Measurements from ENCODE around the gene LRRC63. TPM values are rescaled to one million over a fixed set of nuclear protein-coding genes. Genes with fewer than 3 reads are reported as not detected.

The LRRC63 gene
- total and polyA plus RNA-seq, 2 of the 4 experiments (the other 2 are of a cell fraction), result not detected

- Histone ChIP-seq H3K27me3 (ENCODE audit: control insufficient read depth, insufficient read depth, low read length) (no peaks in the 10 kb centered on the region), H3K56ac (ENCODE audit: extremely low read depth, insufficient read depth, low read length) (no peak overlapping the region), H3K4me3 (ENCODE audit: insufficient read depth, low read depth, low read length) (no peak overlapping the region), H2AK5ac (ENCODE audit: low read depth, low read length) (no peak overlapping the region), H3K18ac (ENCODE audit: low read depth, low read length) (no peak overlapping the region), H3K9ac (ENCODE audit: low read depth, low read length) (no peak overlapping the region), H2AK9ac (replicated peaks; ENCODE audit: low read depth, low read length, poor library complexity) (no peak overlapping the region), H2BK20ac (ENCODE audit: low read depth, low read length) (no peak overlapping the region), H2BK120ac (ENCODE audit: low read depth, low read length) (no peak overlapping the region), H3K36me3 (ENCODE audit: control insufficient read depth, insufficient read depth, low read length) (no peaks in the 10 kb centered on the region), H3K4me2 (ENCODE audit: low read depth, low read length) (no peak overlapping the region), H3K9me1 (ENCODE audit: insufficient read depth, low read length) (no peaks in the 10 kb centered on the region), H3K14ac (replicated peaks; ENCODE audit: low read depth, low read length) (no peak overlapping the region), H4K91ac (ENCODE audit: insufficient read depth, low read depth, low read length) (no peak overlapping the region), H2BK5ac (ENCODE audit: low read depth, low read length, poor library complexity, severe bottlenecking) (no peak overlapping the region), H3K4me1 (ENCODE audit: control insufficient read depth, insufficient read depth, low read length) (no peaks in the 10 kb centered on the region), H3K4ac (ENCODE audit: low read depth, low read length) (no peak overlapping the region), H3K9me3 (ENCODE audit: control insufficient read depth, insufficient read depth, low read length) (no peaks in the 10 kb centered on the region), H2AFZ (replicated peaks; ENCODE audit: low read length, poor library complexity) (no peak overlapping the region), H4K8ac (ENCODE audit: low read depth in 2 of 2, low read length in 2 of 2) (no peak overlapping the region), H2BK15ac (ENCODE audit: low read depth, low read length) (no peak overlapping the region), H4K5ac (ENCODE audit: low read depth, low read length) (no peak overlapping the region), H3K79me1 (ENCODE audit: low read depth in 1 of 2, low read length in 2 of 2) (no peaks in the 10 kb centered on the region), H4K20me1 (ENCODE audit: insufficient read depth, low read length) (no peaks in the 10 kb centered on the region), H3K27ac (ENCODE audit: insufficient read depth, low read length) (no peak overlapping the region), H3K23ac (ENCODE audit: low read depth, low read length) (no peak overlapping the region)
- dilution Hi-C loops (cut with HindIII; ENCODE audit: low sequenced_read_pairs, unreplicated experiment), result no loop called here
- 63% methylated on average over 2 of the region's 2 CpGs; no CpG with 5 or more reads in 1 of the 2 experiments for WGBS, 2 experiments (ENCODE audit: extremely low coverage in 2 of 2, insufficient read length in 1 of 2)
- intact Hi-C loops (cut with micrococcal nuclease), result no loop called here
- POLR2A ChIA-PET (ENCODE audit: unreplicated experiment), result no interaction called here
- no peak for ATAC-seq (ENCODE audit: low read depth)
- in situ Hi-C loops (cut with MboI; ENCODE audit: low sequenced_read_pairs), result no loop called here
- DNase-seq, result no peak
- TF ChIP-seq RAD21 (IDR thresholded peaks at IDR 0.05; ENCODE audit: low read length), result no peak
- TF ChIP-seq MAZ (IDR thresholded peaks at IDR 0.05; ENCODE audit: borderline replicate concordance, low read depth, low read length), result no peak
- TF ChIP-seq BHLHE40 (IDR thresholded peaks at IDR 0.05; ENCODE audit: low read depth, low read length), result no peak
- TF ChIP-seq NFE2L2 (IDR thresholded peaks at IDR 0.05; ENCODE audit: low read depth, low read length), result no peak
- no peak for TF ChIP-seq MXI1 (IDR thresholded peaks at IDR 0.05; ENCODE audit: borderline replicate concordance, low read depth, low read length)
- BruUV-seq (replicated peaks), result no TSS peak
- CTCF ChIA-PET, result no interaction called here
Observed at GRCh38 chr13:46229251-46229650, 17.5 kb downstream of the LRRC63 start.
